Hepatocyte (in vitro differentiated cells): Measurements from ENCODE around the gene KCNMA1. TPM values are rescaled to one million over a fixed set of nuclear protein-coding genes. Genes with fewer than 3 reads are reported as not detected.

ENCODE experiments used
- DNase-seq: peaks from one replicate; pipeline ENCODE4 v3.0.0-alpha.2; 2016; ENCODE audit warnings: low spot score
- H2AFZ ChIP-seq: fragments of 200-600 bp; sonication (generic); 2 replicates; pipeline ENCODE4 v1.6.0; 2016; ENCODE audit warnings: antibody characterized with exemption, mild to moderate bottlenecking
- H3K27ac ChIP-seq: fragments of 200-600 bp; sonication (generic); 2 replicates; pipeline ENCODE4 v1.5.1; 2016; ENCODE audit warnings: mild to moderate bottlenecking
- H3K27me3 ChIP-seq: fragments of 200-600 bp; sonication (generic); 2 replicates; pipeline ENCODE4 v1.6.1; 2016
- H3K36me3 ChIP-seq: fragments of 200-600 bp; sonication (generic); replicated peaks from 2 replicates; pipeline ENCODE4 v1.5.1; 2016; ENCODE audit warnings: low read depth; ENCODE audit not compliant: insufficient read depth
- H3K4me1 ChIP-seq: fragments of 200-600 bp; sonication (generic); 2 replicates; pipeline ENCODE4 v1.5.1; 2016; ENCODE audit warnings: mild to moderate bottlenecking, moderate library complexity; ENCODE audit not compliant: insufficient read depth
- H3K4me2 ChIP-seq: fragments of 200-600 bp; sonication (generic); 2 replicates; pipeline ENCODE4 v1.6.0; 2016
- H3K4me3 ChIP-seq: fragments of 200-600 bp; sonication (generic); 2 replicates; pipeline ENCODE4 v1.5.1; 2016; ENCODE audit warnings: mild to moderate bottlenecking
- H3K79me2 ChIP-seq: fragments of 200-600 bp; sonication (generic); 2 replicates; pipeline ENCODE4 v1.6.0; 2017; ENCODE audit warnings: mild to moderate bottlenecking
- H3K9me2 ChIP-seq: fragments of 200-600 bp; sonication (generic); replicated peaks from 2 replicates; pipeline ENCODE4 v1.6.0; 2017; ENCODE audit warnings: mild to moderate bottlenecking; ENCODE audit not compliant: insufficient read depth
- H3K9me3 ChIP-seq: fragments of 200-600 bp; sonication (generic); 2 replicates; pipeline ENCODE4 v1.5.1; 2016; ENCODE audit warnings: low read depth, mild to moderate bottlenecking
- H4K20me1 ChIP-seq: fragments of 200-600 bp; sonication (generic); 2 replicates; pipeline ENCODE4 v1.6.0; 2016; ENCODE audit warnings: mild to moderate bottlenecking; ENCODE audit not compliant: insufficient read depth, poor library complexity, severe bottlenecking
- CTCF ChIP-seq: fragments of 200-600 bp; sonication (generic); IDR thresholded peaks from 2 replicates; pipeline ENCODE4 v1.5.1; 2016; ENCODE audit warnings: antibody characterized with exemption, mild to moderate bottlenecking; ENCODE audit not compliant: poor library complexity
- EZH2 ChIP-seq: fragments of 200-600 bp; sonication (generic); IDR thresholded peaks from 2 replicates; pipeline ENCODE4 v1.6.1; 2016; ENCODE audit warnings: antibody characterized with exemption, mild to moderate bottlenecking, borderline replicate concordance
- EZH2phosphoT487 ChIP-seq: fragments of 200-600 bp; sonication (generic); IDR thresholded peaks from one replicate; pipeline ENCODE4 v1.6.1; 2018; ENCODE audit warnings: antibody characterized with exemption, mild to moderate bottlenecking, low read depth, moderate library complexity; ENCODE audit not compliant: unreplicated experiment, severe bottlenecking
- WGBS: methylation state at CpG from one replicate; pipeline ENCODE4 v1.1.6; 2016; ENCODE audit warnings: low lambda C conversion rate; ENCODE audit errors: missing lambda C conversion rate; 5-methylcytosine and 5-hydroxymethylcytosine counted together
- polyA plus RNA-seq: library from polyadenylated mRNA; unstranded; fragments of >200 nt; fragmentation: Nextera tagmentation; extraction: Ambion mirVana; gene quantifications from 2 replicates; pipeline ENCODE4 v1.2.1, GENCODE V29; 2016
- total RNA-seq: library from RNA; depleted of rRNA; stranded (reverse); fragments of >200 nt; gene quantifications from 2 replicates; pipeline ENCODE4 v1.2.3, GENCODE V29; 2014

Gene KCNMA1
- total and polyA plus RNA-seq, 2 experiments from 2014 or later = 42.6 to 73.3 TPM

- no peaks in the 10 kb centered on the region for H3K4me1 ChIP-seq
- WGBS = 89% methylated on average over 5 of the region's 5 CpGs
- no peaks in the 10 kb centered on the region for H3K9me3 ChIP-seq
These were observed 732.4 kb downstream of the KCNMA1 start for GRCh38 chr10:76905251-76905650.

GRCh38 chr10:76903387-76903945, 734.1 kb downstream of the KCNMA1 start:
- H3K36me3 ChIP-seq = no peaks in the 10 kb centered on the region
- H3K27me3 ChIP-seq = no peaks in the 10 kb centered on the region
- H4K20me1 ChIP-seq = no peaks in the 10 kb centered on the region
- no peaks in the 10 kb centered on the region for H3K4me1 ChIP-seq
- no peaks in the 10 kb centered on the region for H3K9me3 ChIP-seq
- no peak overlapping the region for H3K4me2 ChIP-seq
- no peaks in the 10 kb centered on the region for H3K79me2 ChIP-seq
- 67% methylated on average over 7 of the region's 7 CpGs for WGBS
- H3K9me2 ChIP-seq = no peaks in the 10 kb centered on the region
- H3K4me3 ChIP-seq = no peak overlapping the region
- no peak overlapping the region for H3K27ac ChIP-seq
- DNase-seq = no peak
- H2AFZ ChIP-seq = peak overlapping the region; percentile 24
- TF ChIP-seq EZH2 (no peak), EZH2phosphoT487 (no peak), CTCF (no peak)

More at GRCh38 chr10:76905251-76905650, 732.4 kb downstream of the KCNMA1 start:
- no peaks in the 10 kb centered on the region for H4K20me1 ChIP-seq
- TF ChIP-seq EZH2 = no peak
- no peak for TF ChIP-seq CTCF
- no peak for TF ChIP-seq EZH2phosphoT487
- H3K4me2 ChIP-seq = no peak overlapping the region
- no peaks in the 10 kb centered on the region for H3K79me2 ChIP-seq
- H3K27me3 ChIP-seq = no peaks in the 10 kb centered on the region
- H3K27ac ChIP-seq = no peak overlapping the region
- no peak overlapping the region for H3K4me3 ChIP-seq
- no peaks in the 10 kb centered on the region for H3K9me2 ChIP-seq
- no peak overlapping the region for H2AFZ ChIP-seq
- H3K36me3 ChIP-seq = no peaks in the 10 kb centered on the region
- no peak for DNase-seq

- Histone ChIP-seq H4K20me1 (no peaks in the 10 kb centered on the region), H3K9me3 (no peaks in the 10 kb centered on the region), H3K4me3 (no peak overlapping the region), H3K4me2 (no peak overlapping the region), H3K36me3 (no peaks in the 10 kb centered on the region), H3K27ac (no peak overlapping the region), H3K79me2 (no peaks in the 10 kb centered on the region), H2AFZ (peak overlapping the region; percentile 24), H3K27me3 (no peaks in the 10 kb centered on the region), H3K9me2 (no peaks in the 10 kb centered on the region), H3K4me1 (no peaks in the 10 kb centered on the region)
- TF ChIP-seq CTCF = peak; percentile 64
- no peak for TF ChIP-seq EZH2
- DNase-seq = peak; percentile 64
- WGBS = 40% methylated on average over 10 of the region's 10 CpGs
These were observed 734.7 kb downstream of the KCNMA1 start for GRCh38 chr10:76902949-76903348.

GRCh38 chr10:76901701-76902100, 735.9 kb downstream of the KCNMA1 start:
- no peak for DNase-seq
- Histone ChIP-seq H3K4me2 (no peak overlapping the region), H3K27ac (no peak overlapping the region), H3K4me3 (no peak overlapping the region), H3K36me3 (no peaks in the 10 kb centered on the region), H3K79me2 (no peaks in the 10 kb centered on the region), H3K9me2 (no peaks in the 10 kb centered on the region), H3K27me3 (no peaks in the 10 kb centered on the region), H2AFZ (no peak overlapping the region), H3K4me1 (no peaks in the 10 kb centered on the region), H3K9me3 (no peaks in the 10 kb centered on the region), H4K20me1 (no peaks in the 10 kb centered on the region)
- TF ChIP-seq EZH2 (no peak), CTCF (no peak), EZH2phosphoT487 (no peak)
- WGBS = 98% methylated on average over 3 of the region's 3 CpGs
